Common myeloid progenitor, CD34-positive (primary cell): Measurements from ENCODE around the gene GPR37.

Source experiments
- CTCF ChIA-PET: fragments of 350-600 bp; sonication (Branson Sonifier 250); formaldehyde crosslinking; loops from one replicate; lab custom pipeline; 2021; ENCODE audit warnings: antibody characterized with exemption; lab: Charles Lee
- POLR2A ChIA-PET: fragments of 350-600 bp; sonication (Branson Sonifier 250); formaldehyde crosslinking; loops from one replicate; lab custom pipeline; 2021; ENCODE audit warnings: antibody characterized with exemption; lab: Charles Lee
- DNase-seq, 3 donors: peaks; one replicate each; pipeline versions ENCODE4 v3.0.0 to v3.0.0-alpha.2; 2013
- H3K27ac ChIP-seq, 2 experiments: 1 replicate in 1 of 2; 2 replicates in 1 of 2; pipeline ENCODE4 v1.7.0; 2013; ENCODE audit warnings: inconsistent platforms in 2 of 2, low read length in 2 of 2, mild to moderate bottlenecking in 2 of 2, low read depth in 1 of 2, moderate library complexity in 1 of 2; ENCODE audit not compliant: severe bottlenecking in 2 of 2, insufficient read depth in 1 of 2, poor library complexity in 1 of 2
- H3K27me3 ChIP-seq, 5 experiments: replicated peaks in 2 of 5; 1 replicate in 3 of 5; 2 replicates in 2 of 5; pipeline versions ENCODE4 v1.6.1 to v1.7.0; 2013; ENCODE audit warnings: low read length in 4 of 5, mild to moderate bottlenecking in 2 of 5, moderate library complexity in 2 of 5, inconsistent platforms in 1 of 5; ENCODE audit not compliant: insufficient read depth in 5 of 5, control insufficient read depth in 4 of 5
- H3K36me3 ChIP-seq, 4 experiments: 1 replicate in 2 of 4; 2 replicates in 2 of 4; pipeline versions ENCODE4 v1.6.1 to v1.7.0; 2013; ENCODE audit warnings: low read length in 3 of 4, control low read depth in 1 of 4, mild to moderate bottlenecking in 1 of 4; ENCODE audit not compliant: control insufficient read depth in 4 of 4, insufficient read depth in 4 of 4
- H3K4me1 ChIP-seq, 4 experiments: 1 replicate in 3 of 4; 2 replicates in 1 of 4; pipeline versions ENCODE4 v1.6.1 to v1.7.1; 2013; ENCODE audit warnings: low read length in 3 of 4, mild to moderate bottlenecking in 3 of 4, control low read depth in 1 of 4, inconsistent platforms in 1 of 4, moderate library complexity in 1 of 4; ENCODE audit not compliant: control insufficient read depth in 4 of 4, insufficient read depth in 4 of 4; ENCODE audit errors: control extremely low read depth in 1 of 4
- H3K4me3 ChIP-seq, 7 experiments: 1 replicate in 4 of 7; 2 replicates in 3 of 7; pipeline versions ENCODE4 v1.5.1 to v1.7.0; 2013; ENCODE audit warnings: mild to moderate bottlenecking in 7 of 7, low read length in 6 of 7, moderate library complexity in 6 of 7, inconsistent platforms in 2 of 7, low read depth in 2 of 7, control low read depth in 1 of 7; ENCODE audit not compliant: insufficient read depth in 4 of 7, control insufficient read depth in 1 of 7; ENCODE audit errors: extremely low read depth in 1 of 7
- H3K9me3 ChIP-seq, 5 experiments: 1 replicate in 4 of 5; 2 replicates in 1 of 5; pipeline versions ENCODE4 v1.6.1 to v1.7.1; 2013; ENCODE audit warnings: low read length in 4 of 5, mild to moderate bottlenecking in 2 of 5, inconsistent platforms in 1 of 5, low read depth in 1 of 5, moderate library complexity in 1 of 5; ENCODE audit not compliant: control insufficient read depth in 4 of 5, insufficient read depth in 2 of 5; ENCODE audit errors: control extremely low read depth in 1 of 5
- WGBS: methylation state at CpG from one replicate; pipeline ENCODE4 v1.1.5; 2013; ENCODE audit not compliant: insufficient coverage; 5-methylcytosine and 5-hydroxymethylcytosine counted together

GPR37 gene

GRCh38 chr7:124718032-124718766 lies 47.4 kb downstream of the GPR37 start:
- ChIA-PET CTCF (no interaction called here), POLR2A (no interaction called here)
- no peak overlapping the region for H3K27ac ChIP-seq
- 88% methylated on average over 1 of the region's 4 CpGs for WGBS
- no peaks in the 10 kb centered on the region for H3K27me3 ChIP-seq
- no peak for DNase-seq
- H3K36me3 ChIP-seq, result no peaks in the 10 kb centered on the region
- no peaks in the 10 kb centered on the region for H3K9me3 ChIP-seq
- no peaks in the 10 kb centered on the region for H3K4me1 ChIP-seq
- no peak overlapping the region for H3K4me3 ChIP-seq

GRCh38 chr7:124716894-124717293 lies 48.7 kb downstream of the GPR37 start:
- H3K27ac ChIP-seq, result no peak overlapping the region
- no peak for DNase-seq
- H3K4me3 ChIP-seq, result no peak overlapping the region
- H3K4me1 ChIP-seq, result no peaks in the 10 kb centered on the region
- ChIA-PET CTCF (no interaction called here), POLR2A (no interaction called here)
- no peaks in the 10 kb centered on the region for H3K9me3 ChIP-seq
- no peaks in the 10 kb centered on the region for H3K36me3 ChIP-seq
- no peaks in the 10 kb centered on the region for H3K27me3 ChIP-seq
- WGBS, result no CpG with 5 or more reads among the region's 1 CpG

DNA sequence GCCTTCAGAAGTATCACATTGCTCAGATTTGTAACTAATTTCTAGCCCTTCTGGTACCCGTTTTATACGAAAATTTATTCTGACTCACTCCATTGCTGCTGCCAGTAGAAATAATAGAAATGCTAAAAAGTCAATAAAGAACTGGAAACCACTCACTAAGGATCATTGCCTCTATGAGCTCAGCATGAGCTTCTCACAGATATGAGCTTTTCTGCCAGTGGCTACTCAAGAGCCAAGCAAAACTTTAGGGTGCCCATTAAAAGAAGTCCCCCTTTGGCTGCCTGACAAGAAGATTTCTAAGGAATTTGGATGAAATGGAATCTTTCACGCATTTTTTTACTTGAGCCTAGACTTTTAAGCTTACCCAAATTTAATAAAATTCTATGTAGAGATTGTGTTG lies 52.5 kb downstream of the GPR37 start:
- DNase-seq, result no peak
- CTCF ChIA-PET, result no interaction called here
- H3K4me3 ChIP-seq, result no peak overlapping the region
- WGBS, result no CpG with 5 or more reads among the region's 3 CpGs
- POLR2A ChIA-PET, result no interaction called here
- H3K9me3 ChIP-seq, result peaks cover 0 to 9% (median 0%) of the 10 kb centered on the region in 5 experiments
- H3K36me3 ChIP-seq, result no peaks in the 10 kb centered on the region
- no peaks in the 10 kb centered on the region for H3K27me3 ChIP-seq
- no peaks in the 10 kb centered on the region for H3K4me1 ChIP-seq
- H3K27ac ChIP-seq, result no peak overlapping the region

- H3K9me3 ChIP-seq, result peaks cover 0 to 13% (median 0%) of the 10 kb centered on the region in 5 experiments
- no peak for DNase-seq
- no peak overlapping the region for H3K27ac ChIP-seq
- CTCF ChIA-PET, result no interaction called here
- no peaks in the 10 kb centered on the region for H3K27me3 ChIP-seq
- no peak overlapping the region for H3K4me3 ChIP-seq
- H3K36me3 ChIP-seq, result no peaks in the 10 kb centered on the region
- POLR2A ChIA-PET, result no interaction called here
- H3K4me1 ChIP-seq, result no peaks in the 10 kb centered on the region
Measured at GRCh38 chr7:124712017-124712416, 53.6 kb downstream of the GPR37 start.

- CTCF ChIA-PET, result no interaction called here
Measured at GRCh38 chr7:124702385-124702784, 63.2 kb downstream of the GPR37 start.

DNA sequence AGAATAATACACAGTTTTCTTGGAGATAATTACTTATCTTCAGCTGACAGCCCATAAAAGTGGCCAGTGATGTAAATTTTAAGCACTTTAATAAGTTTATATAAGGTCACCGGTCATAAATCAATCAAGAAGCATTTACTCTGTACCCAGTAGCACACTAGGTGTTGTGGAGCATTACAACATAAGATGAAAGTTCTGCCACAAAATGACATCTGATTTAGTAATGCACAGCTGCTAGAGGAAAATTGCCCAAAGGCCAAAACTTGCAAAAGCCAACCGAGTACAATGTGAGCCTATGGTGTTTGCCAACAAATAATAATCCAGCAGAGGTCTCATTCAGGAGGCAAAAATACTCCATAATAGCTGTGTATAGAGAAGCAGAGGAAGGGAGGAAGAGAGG lies 63.6 kb downstream of the GPR37 start:
- no peak overlapping the region for H3K4me3 ChIP-seq
- ChIA-PET CTCF (no interaction called here), POLR2A (no interaction called here)
- H3K27ac ChIP-seq, result no peak overlapping the region
- H3K9me3 ChIP-seq, result no peaks in the 10 kb centered on the region
- no peaks in the 10 kb centered on the region for H3K36me3 ChIP-seq
- WGBS, result no CpG with 5 or more reads among the region's 2 CpGs
- no peaks in the 10 kb centered on the region for H3K27me3 ChIP-seq
- H3K4me1 ChIP-seq, result no peaks in the 10 kb centered on the region
- DNase-seq, result no peak

More at GRCh38 chr7:124702385-124702784, 63.2 kb downstream of the GPR37 start:
- H3K4me3 ChIP-seq, result no peak overlapping the region
- no peak for DNase-seq
- no peaks in the 10 kb centered on the region for H3K4me1 ChIP-seq
- no peaks in the 10 kb centered on the region for H3K36me3 ChIP-seq
- POLR2A ChIA-PET, result no interaction called here
- H3K27me3 ChIP-seq, result no peaks in the 10 kb centered on the region
- 100% methylated on average over 1 of the region's 2 CpGs for WGBS
- H3K27ac ChIP-seq, result no peak overlapping the region
- H3K9me3 ChIP-seq, result peaks cover 0 to 2% (median 0%) of the 10 kb centered on the region in 5 experiments

DNA sequence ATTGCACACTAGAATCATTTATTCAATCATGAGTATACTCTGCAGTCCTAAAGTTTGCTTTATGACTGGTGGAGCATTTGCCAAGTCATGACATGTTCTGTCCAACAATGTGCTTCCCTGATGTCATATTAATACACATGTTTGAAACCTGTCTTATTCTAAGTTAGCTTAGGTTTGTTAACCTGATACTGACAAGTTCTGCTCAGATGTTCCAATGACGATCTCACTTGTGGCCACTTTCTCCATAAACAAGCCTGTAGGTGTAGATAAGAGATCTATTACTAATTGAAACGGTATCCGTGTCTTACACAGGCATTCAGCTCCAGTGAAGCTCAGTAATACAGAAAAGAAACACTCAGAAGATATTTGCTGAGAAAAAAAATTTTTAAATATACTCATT lies 64.9 kb downstream of the GPR37 start:
- POLR2A ChIA-PET, result no interaction called here

More for the DNA sequence above, 64.9 kb downstream of the GPR37 start:
- no peaks in the 10 kb centered on the region for H3K36me3 ChIP-seq
- 100% methylated on average over 1 of the region's 3 CpGs for WGBS
- no peaks in the 10 kb centered on the region for H3K4me1 ChIP-seq
- no peaks in the 10 kb centered on the region for H3K27me3 ChIP-seq
- no peak for DNase-seq
- no peak overlapping the region for H3K27ac ChIP-seq
- CTCF ChIA-PET, result no interaction called here
- no peaks in the 10 kb centered on the region for H3K9me3 ChIP-seq
- H3K4me3 ChIP-seq, result no peak overlapping the region
